ENCODE results near the gene CTSG.
A peak's percentile ranks its signal among the peaks of the same experiment; 100 is the strongest.
"Not testable (repeated sequence)": the region's sequence is repeated elsewhere in the genome, so short reads cannot be mapped to it uniquely, and the experiment has no call there.

The CTSG gene, protein sequence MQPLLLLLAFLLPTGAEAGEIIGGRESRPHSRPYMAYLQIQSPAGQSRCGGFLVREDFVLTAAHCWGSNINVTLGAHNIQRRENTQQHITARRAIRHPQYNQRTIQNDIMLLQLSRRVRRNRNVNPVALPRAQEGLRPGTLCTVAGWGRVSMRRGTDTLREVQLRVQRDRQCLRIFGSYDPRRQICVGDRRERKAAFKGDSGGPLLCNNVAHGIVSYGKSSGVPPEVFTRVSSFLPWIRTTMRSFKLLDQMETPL

DNA sequence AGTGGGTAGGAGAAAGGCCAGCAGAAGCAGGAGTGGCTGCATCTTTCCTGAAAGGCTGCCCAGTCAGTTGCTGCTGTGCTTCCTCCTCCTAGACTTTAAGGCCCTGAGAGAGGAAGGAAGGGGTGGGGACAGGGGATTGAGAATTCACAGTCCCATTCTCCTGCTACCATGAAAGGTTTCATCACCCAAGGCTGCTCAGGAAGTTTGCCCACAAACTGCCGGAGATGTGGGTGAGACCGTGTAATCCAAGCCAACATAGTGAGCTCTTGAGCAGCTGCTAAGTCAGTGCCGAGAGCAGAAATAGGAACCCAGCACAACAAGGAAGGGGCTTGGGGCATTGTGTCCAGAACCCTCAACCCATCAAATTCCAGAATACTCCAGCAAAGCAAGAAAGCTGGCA lies at the start of gene CTSG:
Gene CTSG, minus strand, starts transcription at position 69 of the 400 bp plus-strand sequence. Its CDS starts 27 bp downstream, at position 42.
- no peak for DNase-seq (ENCODE audit: low read depth, low spot score)

DNA sequence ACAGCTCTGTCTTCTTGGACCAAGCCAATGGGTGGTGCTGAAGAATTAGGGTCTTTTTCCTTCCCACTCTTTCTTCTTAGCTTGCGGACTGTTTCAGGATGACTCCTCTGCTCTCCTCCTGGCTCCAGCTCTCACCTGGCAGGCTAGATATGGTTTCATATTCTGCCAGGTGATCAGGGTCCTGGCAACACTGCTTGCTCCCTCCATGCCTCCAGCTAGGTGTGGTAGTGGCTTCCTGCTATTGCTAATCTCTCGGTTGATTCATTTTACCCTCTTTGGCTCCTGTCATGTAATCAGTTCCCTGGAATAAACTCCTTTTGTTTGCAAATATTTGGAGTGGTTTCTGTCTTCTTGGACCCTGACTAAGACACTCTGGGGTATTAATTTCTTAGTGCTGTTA lies 37.7 kb upstream of the CTSG start:
- DNase-seq (ENCODE audit: low read depth, low spot score): no peak

- no peak for DNase-seq (ENCODE audit: low read depth, low spot score)
Measured at GRCh38 chr14:24613241-24613640, 37.2 kb upstream of the CTSG start.

- no peak for DNase-seq (ENCODE audit: low read depth, low spot score)
Measured at GRCh38 chr14:24612196-24612595, 36.1 kb upstream of the CTSG start.

DNA sequence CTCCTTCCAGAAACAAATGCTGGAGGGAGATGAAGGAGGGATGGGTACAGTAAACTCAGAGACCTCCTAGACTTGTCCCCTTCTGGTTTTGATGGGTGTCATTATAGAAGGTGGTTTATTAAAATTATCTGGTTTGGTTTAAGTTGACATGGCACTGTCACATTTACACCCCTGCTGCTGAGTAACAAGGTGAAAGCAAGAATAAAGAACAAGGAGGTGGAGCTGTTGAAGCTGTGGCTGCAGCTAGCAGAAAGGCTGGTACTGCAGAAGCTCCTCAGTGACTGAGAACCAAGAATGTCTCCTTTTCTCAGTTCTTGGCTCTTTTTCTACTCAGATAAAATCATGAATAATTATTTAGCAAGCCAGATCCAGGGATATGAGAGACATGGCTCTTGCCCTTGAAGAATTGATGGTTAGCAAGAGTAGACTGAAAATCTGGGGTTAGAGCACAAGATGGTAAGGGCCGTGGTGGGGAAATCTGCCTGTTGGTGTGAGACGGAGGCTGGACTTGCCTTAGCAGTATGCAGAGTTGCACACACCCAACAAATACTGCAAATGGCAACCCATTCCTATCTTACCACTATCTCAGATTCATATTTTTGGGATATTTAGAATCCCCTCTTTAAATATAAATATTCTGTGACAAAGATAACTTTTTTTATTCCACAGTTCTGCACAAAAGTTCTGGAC lies 33.8 kb upstream of the CTSG start, which contains the start of gene GZMH:
Gene GZMH, minus strand, starts transcription at position 31 of the 690 bp plus-strand sequence. CDS start 72 bp downstream, outside the sequence.
- no peak for DNase-seq (ENCODE audit: low read depth, low spot score)

- no peak for DNase-seq (ENCODE audit: low read depth, low spot score)
Measured at GRCh38 chr14:24607635-24608514, 31.8 kb upstream of the CTSG start.

- no peak for DNase-seq (ENCODE audit: low read depth, low spot score)
Measured at GRCh38 chr14:24607081-24607480, 31.0 kb upstream of the CTSG start.

- no peak for DNase-seq (ENCODE audit: low read depth, low spot score)
Measured at GRCh38 chr14:24606297-24606696, 30.2 kb upstream of the CTSG start.

GRCh38 chr14:24605435-24606190 lies 29.6 kb upstream of the CTSG start:
- DNase-seq (ENCODE audit: low read depth, low spot score): peak; percentile 4

GRCh38 chr14:24597403-24597802 lies 21.4 kb upstream of the CTSG start:
- no peak for DNase-seq (ENCODE audit: low read depth, low spot score)

DNA sequence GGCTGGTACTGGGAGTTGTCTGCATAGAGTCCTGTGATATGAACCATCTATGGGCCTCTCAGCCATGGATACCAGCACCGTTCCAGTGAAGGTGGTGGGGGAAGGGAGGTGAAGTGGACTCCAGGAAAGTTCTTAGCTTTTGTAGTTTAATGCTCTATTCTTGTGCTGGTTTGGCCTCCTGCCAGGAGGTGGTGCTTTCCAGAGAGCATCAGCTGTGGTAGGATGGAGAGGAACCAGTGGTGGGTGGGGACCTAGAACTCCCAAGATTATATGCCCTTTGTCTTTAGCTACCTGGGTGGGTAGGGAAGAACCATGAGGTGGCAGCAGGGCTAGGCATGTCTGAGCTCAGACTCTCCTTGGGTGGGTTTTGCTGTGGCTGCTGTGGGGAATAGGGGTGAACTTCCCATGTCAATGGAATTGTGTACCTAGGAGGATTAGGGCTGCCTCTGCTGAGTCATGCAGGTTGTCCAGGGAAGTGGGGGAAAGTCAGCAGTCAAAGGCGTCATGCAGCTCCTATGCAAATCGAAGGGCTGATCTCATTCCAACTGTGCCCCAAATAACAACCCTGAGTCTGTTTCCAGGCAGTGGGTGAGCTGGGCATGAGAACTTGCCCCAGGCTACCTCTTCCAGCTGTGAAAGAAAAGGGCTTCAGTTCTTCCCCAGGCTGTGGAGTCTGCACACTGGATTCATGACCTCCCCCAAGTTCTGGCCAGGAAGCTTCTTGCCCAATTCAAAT lies 19.2 kb upstream of the CTSG start:
- no peak for DNase-seq (ENCODE audit: low read depth, low spot score)

DNA sequence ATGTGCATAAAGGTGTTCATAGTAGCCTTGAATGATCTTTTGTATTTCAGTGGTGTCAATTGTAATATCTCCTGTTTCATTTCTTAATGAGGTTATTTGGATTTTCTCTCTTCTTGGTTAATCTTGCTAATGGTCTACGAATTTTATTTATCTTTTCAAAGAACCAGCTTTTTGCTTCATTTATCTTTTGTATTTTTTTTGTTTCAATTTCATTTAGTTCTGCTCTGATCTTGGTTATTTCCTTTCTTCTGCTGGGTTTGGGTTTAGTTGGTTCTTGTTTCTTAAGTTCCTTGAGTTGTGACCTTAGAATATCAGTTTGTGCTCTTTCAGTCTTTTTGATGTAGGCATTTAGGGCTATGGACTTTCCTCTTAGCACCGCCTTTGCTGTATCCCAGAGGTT lies 15.0 kb upstream of the CTSG start:
- not testable (repeated sequence) for DNase-seq (ENCODE audit: low read depth, low spot score)

GRCh38 chr14:24584402-24584801 lies 8.4 kb upstream of the CTSG start:
- not testable (repeated sequence) for DNase-seq (ENCODE audit: low read depth, low spot score)

GRCh38 chr14:24578558-24578957 lies 2.5 kb upstream of the CTSG start:
- no peak for DNase-seq (ENCODE audit: low read depth, low spot score)

DNA sequence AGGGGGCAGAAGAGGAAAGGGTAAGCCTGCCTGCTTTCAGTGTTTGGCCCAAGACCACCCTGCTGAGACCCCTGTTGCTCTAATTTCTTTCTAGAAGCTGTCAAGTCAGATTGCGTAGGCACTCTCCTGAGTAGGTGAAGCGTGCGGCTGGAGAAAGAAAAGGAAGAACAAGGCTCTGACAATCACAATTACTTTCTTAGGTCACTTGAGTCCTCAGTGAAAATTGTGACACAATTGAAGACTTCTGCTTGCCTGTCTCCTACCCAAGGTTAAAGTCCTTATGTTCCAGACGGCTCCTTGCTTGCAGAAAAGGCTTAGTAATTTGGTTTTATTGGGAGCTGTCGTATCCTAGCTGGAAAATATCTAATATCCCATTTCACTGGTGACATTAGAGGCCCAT lies 721 bp upstream of the CTSG start:
- no peak for DNase-seq (ENCODE audit: low read depth, low spot score)

- DNase-seq (ENCODE audit: low read depth, low spot score): no peak
Measured at GRCh38 chr14:24574206-24574774, 1.8 kb downstream of the CTSG start.

DNA sequence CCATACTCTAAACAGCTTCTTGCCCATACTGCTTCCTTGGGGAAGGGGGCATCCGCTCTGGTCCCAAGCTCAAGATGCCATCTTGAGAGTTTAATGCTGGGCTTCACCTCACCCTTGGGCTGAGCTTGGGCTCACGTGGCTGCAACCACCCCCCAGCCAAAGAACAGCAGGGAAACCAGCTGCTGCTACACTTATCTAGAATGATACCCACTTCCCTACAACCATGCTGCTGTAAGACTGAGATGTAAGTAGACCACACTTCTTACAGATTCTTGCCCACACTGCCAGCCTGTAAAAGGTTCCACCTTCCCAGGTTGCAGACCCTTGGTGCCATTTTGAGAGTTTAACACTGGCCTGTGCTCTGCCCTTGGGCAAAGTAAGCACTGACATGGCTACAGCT lies 9.7 kb downstream of the CTSG start:
- DNase-seq (ENCODE audit: low read depth, low spot score): no peak

DNA sequence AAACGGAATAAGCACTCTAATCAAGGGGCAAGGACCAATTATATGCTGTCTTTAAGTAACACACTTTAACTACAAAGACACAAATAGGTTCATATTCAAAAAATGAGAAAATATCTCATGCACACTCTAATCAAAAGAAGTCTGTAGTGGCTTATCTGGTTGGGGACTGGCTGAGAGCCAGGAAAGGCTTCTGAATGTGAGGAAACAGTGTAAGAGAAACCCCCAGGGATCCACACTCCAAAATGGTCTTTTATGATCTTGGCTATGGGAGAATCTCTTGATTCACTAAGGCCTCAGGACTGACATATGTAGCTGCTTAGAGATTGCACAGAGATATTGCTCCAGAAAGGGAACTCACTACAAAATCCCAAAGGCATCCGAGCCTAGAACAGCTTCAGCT lies 10.3 kb downstream of the CTSG start:
- no peak for DNase-seq (ENCODE audit: low read depth, low spot score)

DNA sequence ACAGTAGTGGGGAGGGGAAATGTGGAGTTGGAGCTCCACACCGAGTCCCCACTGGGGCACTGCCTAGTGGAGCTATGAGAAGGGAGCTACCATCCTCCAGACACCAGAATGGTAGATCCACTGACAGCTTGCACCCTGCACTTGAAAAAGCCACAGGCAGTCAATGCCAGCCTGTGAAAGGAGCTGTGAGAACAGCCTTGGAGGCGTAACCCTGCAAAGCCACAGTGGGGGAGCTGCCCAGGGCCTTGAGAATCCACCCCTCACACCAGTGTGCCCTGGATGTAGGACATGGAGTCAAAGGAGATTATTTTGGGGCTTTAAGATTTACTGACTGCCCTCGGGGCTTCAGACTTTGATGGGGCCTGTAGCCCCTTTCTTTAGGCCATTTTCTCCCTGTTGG lies 12.5 kb downstream of the CTSG start:
- no peak for DNase-seq (ENCODE audit: low read depth, low spot score)

GRCh38 chr14:24556756-24557155 lies 19.3 kb downstream of the CTSG start:
- peak; percentile 60 for DNase-seq (ENCODE audit: low read depth, low spot score)

All from astrocyte of the hippocampus (primary cell).